IPS-NIHi7 (cell line): Measurements from ENCODE around the gene CCL24.
"Not testable (repeated sequence)": the region's sequence is repeated elsewhere in the genome, so short reads cannot be mapped to it uniquely, and the experiment has no call there.

Source experiments
- DNase-seq: peaks from one replicate; pipeline ENCODE4 v3.0.0; 2012; ENCODE audit warnings: mixed read lengths; ENCODE audit errors: extremely low spot score

CCL24 gene

DNA sequence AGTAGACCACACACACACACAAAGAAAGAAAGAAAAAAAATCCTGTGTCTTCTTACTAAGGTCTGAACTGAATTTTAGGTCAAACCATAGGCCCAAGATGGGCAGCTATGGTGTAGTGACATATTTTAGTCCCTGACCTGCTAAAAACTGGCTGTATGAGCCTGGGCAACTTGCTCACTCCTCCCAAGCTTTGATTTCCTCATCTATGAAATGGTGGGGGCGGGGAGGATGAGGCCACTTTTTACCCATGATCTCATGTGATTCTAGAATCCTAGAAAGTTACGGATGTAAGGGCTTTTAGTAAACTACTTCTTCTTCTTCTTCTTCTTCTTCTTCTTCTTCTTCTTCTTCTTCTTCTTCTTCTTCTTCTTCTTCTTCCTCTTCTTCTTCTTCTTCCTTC lies 6.1 kb upstream of the CCL24 start:
- DNase-seq, result no peak

DNA sequence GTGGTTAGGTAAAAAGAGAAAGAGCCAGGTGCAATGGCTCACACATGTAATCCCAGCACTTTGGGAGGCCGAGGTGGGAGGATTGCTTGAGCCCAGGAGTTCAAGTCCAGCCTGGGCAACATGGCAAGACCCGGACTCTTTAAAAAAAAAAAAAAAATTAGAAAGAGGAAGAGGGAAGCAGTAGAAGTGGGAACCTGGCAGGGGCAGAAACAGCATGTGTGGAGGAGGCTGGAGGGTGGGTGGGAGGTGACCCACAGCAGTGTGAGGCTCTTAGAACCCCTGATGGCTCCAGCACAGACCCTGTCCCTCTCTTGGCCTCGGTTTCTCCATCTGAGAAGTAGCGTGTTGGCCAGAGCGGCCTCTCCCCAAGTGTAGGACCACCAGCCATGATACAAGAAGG lies 4.9 kb upstream of the CCL24 start:
- DNase-seq, result no peak

DNA sequence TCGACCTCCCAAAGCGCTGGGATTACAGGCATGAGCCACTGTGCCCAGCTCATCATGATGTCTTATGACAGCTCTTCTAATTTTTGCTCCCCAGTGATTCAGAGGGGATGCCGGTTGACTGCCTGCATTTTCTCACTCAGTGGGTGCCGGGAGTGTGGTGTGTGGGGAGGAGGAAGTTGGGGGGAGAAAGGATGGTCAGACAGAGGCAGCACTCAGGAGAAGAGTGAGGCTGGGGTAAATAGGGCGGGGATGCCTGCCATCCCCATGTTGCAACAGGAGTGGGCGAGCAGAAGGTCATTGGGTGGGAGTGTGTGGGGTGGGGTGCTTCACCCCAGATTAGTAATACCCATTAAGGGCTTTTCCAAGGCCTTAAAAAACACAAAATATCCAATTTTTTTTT lies 3.5 kb upstream of the CCL24 start:
- no peak for DNase-seq

DNA sequence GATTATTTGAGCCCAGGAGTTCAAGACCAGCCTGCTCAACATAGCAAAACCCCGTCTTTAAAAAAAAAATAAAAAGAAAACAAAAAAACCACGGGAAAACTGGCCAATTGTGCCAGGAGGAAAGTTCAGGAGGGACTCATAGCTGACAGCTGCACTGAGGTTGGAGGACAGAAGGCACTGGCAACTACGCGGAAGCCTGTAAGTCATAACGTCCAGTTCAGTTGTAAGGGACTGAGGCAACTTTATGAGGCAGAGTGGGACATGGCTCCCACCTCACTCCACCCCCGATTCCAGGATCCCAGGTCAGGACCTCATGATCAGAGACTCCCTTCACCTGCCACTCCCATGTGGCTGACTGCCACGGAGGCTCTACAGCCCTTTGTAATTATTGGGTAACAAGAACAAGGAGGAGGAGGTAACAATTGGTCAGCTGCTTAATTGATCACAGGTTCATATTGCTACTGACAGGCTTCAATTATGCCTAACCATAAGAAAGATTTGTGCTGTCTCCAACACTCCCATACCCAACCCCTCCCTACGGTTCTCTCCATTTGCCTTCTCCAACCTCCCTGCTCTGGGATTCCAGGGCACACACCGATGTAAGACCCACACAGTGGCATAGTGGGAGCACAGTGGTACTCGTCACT lies 1.9 kb upstream of the CCL24 start:
- DNase-seq, result no peak

DNA sequence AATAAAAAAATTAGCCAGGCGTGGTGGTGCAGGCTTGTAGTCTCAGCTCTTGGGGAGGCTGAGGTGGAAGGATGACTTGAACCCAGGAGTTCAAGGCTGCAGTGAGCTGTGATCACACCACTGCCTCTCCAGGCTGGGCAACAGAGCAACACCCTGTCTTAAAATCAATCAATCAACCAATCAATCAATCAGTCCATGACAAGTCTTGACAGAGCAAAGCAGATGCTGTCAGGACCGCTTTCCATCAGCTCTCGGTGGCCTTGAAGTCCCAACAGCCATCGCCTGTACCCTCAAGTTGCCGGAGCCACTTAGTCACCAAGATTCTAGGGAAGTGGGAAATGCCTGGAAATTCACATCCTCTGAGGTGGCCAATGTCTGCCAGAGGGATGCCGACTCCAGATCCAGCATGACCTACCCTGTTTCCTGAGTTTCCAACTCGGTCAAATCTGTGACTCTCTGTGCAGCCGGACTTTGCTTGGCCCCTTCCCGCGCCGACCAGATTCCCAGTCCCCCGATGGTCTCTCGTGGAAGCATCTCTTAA lies 871 bp upstream of the CCL24 start:
- peak; percentile 30 for DNase-seq

DNA sequence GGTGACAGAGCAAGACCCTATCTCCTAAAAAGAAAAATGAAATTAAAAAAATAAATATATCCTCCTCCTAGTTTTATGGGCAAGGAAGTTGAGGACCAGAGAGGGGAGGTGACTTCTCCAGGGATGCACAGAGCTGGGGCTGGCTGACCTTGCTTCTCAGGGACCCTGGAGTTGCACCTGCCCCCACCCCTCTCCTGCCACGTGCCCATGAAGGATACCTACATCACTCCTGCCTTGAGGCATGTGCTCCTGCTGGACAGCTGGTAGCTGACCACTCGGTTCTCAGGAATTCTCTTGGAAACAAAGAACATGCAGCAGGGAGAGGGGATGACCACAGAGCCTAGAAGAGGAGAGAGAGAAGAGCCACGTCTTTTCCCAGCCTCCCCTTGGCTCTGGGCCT lies 522 bp downstream of the CCL24 start:
- DNase-seq, result no peak

DNA sequence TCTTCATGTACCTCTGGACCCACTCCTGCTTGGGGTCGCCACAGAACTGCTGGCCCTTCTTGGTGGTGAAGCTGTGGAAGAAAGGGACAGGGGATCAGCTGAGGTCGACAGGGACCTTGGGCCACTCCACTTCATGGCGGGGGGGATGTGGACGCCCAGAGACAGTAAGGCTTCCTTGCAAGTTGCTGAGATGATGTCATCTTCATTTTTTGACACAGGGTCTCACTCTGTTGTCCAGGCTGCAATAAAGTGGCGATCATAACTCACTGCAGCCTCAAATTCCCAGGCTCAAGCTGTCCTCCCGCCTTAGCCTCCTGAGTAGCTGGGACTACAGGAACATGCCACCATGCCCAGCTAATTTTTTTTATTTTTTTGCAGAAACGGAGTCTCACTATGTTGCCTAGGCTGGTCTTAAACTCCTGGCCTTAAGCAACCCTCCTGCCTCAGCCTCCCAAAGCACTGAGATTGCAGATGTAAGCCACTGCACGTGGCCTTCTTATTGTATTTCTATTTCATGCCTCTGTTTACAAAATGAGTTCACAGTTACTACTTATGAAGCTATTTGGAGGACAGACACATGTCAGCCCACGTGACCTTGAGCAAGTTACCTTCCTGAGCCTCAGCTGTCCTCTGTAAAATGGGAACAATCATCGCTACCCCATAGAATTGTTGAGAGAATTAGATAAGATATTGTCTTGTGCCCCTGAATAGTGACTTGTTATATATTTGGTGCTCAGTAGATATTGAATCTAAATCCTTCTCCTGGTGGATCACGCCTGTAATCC lies 1.5 kb downstream of the CCL24 start:
- DNase-seq, result no peak

DNA sequence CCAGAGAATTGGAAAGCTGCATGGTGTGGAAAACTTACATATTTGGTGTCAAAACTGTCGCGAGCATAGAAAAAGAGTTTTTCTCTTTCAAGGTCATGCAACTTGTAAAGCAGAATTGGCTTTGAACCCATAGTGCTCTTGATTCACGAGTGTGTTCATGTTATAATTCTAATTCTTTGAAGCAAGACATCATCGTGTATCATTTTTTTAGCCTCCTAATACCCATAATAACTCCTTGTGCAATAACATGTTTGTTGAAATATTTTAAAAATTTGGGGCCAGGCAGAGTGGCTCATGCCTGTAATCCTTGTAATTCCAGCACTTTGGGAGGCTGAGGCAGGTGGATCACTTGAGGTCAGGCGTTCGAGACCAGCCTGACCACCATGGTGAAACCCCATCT lies 4.2 kb downstream of the CCL24 start:
- no peak for DNase-seq

DNA sequence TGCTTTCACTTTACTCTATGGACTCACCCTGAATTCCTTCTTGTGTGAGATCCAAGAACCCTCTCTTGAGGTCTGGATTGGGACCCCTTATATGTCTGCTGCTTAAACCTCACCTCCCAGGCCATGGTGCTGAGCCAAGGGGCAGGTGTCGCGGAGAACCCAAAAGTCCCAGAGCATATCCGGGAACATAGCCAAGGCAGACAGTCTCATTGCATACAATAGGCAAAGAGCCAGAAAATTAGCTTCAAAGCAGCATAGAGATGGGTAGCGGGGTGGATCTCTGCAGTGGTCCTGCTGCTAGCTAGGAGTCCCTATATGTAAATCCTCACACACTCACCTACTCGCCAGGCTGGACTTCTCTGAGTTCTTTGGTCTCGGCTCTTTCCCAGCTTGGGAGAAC lies 5.5 kb downstream of the CCL24 start:
- no peak for DNase-seq

DNA sequence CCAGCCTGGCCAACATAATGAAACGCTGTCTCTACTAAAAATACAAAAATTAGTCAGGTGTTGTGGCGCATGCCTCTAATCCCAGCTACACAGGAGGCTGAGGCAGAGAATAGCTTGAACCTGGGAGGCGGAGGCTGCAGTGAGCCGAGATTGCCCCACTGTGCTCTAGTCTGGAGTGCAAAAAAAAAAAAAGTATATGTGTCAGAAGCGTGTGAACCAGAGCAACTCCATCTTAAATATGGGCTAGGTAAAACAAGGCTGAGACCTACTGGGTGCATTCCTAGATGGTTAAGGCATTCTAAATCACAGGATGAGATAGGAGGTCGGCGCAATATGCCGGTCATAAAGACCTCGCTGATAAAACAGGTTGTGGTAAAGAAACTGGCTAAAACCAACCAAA lies 6.2 kb downstream of the CCL24 start:
- no peak for DNase-seq

DNA sequence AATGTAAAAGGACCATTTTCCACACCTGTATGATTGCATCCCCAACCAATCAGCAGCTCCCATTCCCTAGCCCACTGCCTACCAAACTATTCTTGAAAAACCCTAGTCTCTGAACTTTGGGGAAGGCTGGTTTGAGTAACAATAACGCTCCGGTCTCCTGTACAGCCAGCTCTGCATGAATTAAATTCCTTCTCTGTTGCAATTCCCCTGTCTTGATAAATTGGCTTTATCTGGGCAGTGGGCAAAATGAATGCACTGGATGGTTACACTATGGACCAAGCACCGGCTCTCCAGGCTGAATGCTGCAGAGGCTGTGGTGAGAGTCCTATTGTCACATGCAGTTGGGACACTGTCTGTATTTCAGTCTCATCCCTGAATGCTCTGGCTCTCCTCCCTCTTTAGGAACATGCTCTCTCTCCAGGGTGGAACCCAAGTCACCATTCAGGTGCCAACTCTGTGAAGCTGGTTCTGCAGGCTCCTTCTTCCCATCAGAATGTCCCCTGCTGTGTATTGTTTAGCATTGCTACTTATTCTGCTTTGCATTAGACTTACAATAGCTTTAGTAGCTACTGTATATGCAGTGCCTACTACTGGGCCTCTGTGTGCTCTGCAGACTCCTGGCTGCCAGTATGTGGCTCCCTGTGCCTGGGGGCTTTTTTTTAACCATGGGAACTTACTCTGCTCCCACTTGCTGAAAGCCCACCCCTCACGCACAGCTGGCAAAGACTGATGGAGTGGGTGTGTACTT lies 6.9 kb downstream of the CCL24 start:
- DNase-seq, result no peak

DNA sequence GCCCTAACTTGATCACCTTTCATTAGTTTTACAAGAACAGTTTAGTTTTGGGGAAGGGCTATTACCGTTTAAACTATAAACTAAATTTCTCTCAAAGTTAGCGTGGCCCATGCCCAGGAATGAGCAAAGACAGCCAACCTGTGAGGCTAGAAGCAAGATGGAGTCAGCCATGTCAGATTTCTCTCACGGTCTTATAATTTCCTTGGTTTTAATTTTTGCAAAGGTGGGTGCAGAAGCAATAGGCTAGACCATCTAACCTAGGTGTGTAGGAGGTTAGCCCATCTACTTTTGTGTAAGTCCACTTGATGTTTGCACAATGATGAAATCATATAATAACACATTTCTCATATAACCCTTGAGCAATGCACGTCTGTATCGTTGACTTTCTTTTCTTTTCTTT lies 8.9 kb downstream of the CCL24 start:
- no peak for DNase-seq

DNA sequence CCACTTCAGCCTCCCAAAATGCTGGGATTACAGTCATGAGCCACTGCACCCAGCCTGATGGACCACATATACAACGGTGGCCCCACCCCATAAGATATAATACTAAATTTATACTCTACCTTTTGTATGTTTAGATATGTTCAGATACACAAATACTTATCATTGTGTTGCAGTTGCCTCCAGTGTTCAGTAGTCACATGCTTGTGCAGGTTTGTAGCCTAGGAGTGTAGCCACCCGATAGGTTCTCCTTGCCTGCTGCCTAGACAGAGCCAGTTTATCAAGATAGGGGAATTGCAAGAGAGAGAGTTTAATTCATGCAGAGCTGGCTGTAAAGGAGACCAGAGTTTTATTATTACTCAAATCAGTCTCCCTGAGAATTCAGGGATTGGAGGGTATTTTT lies 9.6 kb downstream of the CCL24 start:
- DNase-seq, result no peak

DNA sequence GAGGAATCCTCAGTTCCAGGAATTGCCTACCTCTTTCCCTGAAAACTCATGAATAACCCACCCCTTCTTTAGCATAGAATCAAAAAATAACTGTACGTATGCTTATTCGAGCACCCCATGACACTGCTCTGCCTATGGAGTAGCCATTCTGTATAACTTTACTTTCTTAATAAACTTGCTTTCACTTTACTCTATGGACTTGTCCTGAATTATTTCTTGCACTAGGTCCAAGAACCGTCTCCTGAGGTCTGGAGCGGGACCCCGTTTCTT lies 11.1 kb downstream of the CCL24 start:
- no peak for DNase-seq

DNA sequence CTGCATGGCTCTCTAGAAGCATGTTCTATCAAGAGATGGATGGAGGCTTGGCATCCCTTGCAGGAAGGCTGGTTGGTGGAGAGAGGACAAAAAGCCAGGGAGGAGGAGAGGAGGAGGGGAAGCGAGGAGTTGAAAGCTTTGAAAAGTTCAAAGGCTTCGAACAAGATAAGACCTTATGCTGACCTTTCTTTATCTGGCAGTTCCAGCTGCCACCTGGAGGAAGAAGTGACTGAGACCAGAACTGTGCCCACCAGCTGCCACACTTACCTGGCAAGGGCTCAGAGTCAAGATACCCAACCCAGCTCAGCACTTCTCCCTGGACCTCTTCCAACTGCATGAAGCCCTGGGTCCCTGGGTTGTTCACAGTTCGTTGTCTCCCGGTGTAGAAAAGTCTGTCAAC lies 14.8 kb downstream of the CCL24 start:
- no peak for DNase-seq

DNA sequence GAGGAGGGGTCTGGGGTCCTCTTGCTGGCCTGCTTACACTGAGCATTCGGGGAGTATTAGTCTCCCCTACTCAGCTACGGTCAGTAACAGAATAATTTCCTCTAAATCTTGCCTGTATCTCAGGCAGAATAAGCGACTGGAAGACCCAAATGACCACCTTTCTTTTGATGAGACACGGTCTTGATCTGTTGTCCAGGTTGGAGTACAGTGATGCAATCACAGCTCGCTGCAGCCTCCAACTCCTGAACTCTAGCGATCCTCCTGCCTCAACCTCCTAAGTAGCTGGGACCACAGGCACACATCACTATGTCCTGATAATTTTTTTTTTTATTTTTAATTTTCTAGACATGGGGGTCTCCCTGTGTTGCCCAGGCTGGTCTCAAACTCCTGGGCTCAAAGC lies 17.2 kb downstream of the CCL24 start:
- no peak for DNase-seq

DNA sequence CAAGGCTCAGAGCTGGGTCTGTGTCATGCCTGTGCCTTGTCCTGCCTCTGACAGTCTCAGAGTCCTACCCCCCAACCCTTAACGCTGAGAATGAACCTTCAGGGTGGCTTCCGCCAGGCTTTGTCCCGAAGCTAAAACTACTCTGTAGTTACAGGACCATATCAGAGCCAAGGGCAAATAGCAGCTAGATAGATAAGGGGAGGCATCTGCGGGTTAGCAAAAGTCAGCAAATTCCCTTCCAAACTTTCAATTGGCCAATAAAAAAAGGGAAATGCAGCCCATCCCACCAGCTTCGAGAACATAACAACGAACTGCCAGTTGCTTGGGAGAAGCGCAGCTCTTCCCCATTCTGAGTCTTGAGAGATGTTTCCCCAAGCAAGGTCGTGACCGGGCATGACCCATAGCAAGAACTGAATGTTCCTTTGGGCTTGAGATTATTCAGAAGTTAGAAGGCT lies 17.7 kb downstream of the CCL24 start:
- DNase-seq, result no peak

DNA sequence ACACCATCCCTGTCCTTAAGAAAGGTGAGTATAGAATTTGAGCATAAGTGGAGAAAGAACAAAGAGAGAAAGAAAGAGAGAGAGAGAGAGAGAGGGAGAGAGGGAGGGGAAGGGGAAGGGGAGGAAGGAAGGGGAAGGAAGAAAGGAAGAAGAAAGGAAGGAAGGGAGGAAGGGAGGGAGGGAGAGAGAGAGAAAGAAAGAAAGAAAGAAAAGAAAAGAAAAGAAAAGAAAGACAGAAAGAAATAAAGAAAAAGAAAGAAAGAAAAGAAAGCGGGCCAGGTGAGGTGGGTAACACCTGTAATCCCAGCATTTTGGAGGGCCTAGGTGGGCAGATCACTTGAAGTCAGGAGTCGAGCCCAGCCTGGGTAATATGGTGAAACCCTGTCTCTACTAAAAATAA lies 19.9 kb downstream of the CCL24 start:
- no peak for DNase-seq

DNA sequence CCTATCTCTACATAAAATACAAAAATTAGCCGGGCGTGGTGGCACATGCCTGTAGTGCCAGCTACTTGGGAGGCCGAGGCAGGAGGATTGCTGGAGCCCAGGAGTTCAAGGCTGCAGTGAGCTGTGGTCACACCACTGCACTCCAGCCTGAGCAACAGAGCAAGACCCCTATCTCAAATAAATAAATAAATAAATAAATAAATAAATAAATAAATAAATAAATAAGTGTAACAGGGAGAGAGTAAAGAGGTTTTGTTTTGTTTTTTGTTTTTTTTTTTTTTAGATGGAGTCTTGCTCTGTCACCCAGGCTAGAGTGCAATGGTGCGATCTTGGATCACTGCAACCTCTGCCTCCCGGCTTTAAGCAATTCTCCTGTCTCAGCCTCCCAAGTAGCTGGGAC lies 21.0 kb downstream of the CCL24 start:
- not testable (repeated sequence) for DNase-seq

DNA sequence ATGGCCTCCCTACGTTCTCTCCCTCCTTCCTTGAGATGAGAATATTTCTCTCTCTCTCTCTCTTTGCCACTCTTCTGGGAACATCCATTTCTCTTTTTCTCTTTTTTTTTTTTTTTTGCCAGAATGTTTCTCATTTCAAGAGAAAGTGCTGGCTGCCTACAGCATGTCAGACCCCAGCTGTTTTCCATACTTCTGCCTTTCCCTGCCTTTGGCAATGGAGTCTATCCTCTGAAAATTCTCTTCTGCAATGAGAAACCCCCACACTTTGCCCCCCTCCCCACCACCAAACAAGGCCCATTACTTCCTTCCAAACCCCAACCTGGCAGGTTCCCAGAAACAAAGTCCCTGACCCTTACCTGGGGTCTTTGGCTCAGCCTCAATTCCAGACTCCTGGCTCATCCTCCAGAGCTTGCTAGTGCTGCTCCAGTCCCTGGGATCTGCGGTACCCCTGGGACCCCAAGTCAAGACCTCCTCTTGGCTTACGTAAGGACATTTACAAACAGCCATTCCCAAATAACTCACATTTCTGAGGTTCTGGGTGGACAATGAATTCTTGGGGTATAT lies 24.2 kb downstream of the CCL24 start:
- DNase-seq, result no peak

DNA sequence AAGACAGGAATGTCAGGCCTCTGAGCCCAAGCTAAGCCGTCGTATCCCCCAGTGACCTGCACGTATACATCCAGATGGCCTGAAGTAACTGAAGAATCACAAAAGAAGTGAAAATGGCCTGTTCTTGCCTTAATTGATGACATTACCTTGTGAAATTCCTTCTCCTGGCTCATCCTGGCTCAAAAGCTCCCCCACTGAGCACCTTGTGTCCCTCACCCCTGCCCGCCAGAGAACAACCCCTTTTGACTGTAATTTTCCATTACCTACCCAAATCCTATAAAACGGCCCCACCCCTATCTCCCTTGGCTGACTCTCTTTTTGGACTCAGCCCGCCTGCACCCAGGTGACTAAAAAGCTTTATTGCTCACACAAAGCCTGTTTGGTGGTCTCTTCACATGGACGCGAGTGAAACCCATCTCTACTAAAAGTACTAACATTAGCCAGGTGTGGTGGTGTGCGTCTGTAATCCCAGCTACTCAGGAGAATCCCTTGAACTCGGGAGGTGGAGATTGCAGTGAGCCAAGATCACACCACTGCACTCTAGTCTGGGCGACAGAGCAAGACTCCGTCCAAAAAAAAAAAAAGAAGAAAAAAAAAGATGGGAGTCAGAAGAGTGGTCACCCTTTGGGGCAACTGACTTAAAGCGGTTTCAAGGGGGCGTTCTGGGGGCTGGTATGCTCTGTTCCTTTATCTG lies 25.3 kb downstream of the CCL24 start:
- not testable (repeated sequence) for DNase-seq

DNA sequence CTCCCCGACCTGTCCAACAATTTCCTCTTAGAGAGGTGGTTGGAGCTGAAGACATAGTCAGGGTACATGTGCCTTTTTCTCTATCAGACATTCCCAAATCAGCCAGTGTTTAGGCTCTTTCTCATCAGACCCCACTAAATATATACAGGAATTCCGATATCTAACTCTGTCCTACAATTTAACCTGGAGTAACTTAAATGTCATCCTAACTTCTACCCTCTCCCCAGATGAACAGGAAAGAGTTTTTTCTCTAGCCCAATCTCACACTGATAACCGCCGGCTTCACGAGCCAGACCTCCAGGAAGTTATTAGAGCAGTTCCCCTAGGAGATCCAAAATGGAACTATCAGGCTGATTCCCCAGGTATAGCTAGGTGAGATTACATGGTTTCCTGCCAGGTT lies 30.5 kb downstream of the CCL24 start:
- DNase-seq, result not testable (repeated sequence)
